Neural progenitor cell (in vitro differentiated cells): ENCODE measurements around the gene MRPL3. TPM values are rescaled to one million over a fixed set of nuclear protein-coding genes. Genes with fewer than 3 reads are reported as not detected.
A peak's percentile ranks its signal among the peaks of the same experiment; 100 is the strongest.

Experiments used
- DNase-seq: peaks from one replicate; pipeline ENCODE4 v3.0.0-alpha.2; 2016; ENCODE audit warnings: low spot score
- H2AFZ ChIP-seq: fragments of 200-600 bp; sonication (generic); replicated peaks from 2 replicates; pipeline ENCODE4 v1.6.1; 2016; ENCODE audit warnings: antibody characterized with exemption
- H3F3A ChIP-seq: fragments of 200-600 bp; sonication (generic); 2 replicates; pipeline ENCODE4 v1.6.1; 2016; ENCODE audit warnings: antibody characterized with exemption, low read depth
- H3K27ac ChIP-seq: fragments of 200-600 bp; sonication (generic); 2 replicates; pipeline ENCODE4 v1.5.1; 2016; ENCODE audit warnings: mild to moderate bottlenecking
- H3K27me3 ChIP-seq: fragments of 200-600 bp; sonication (generic); 2 replicates; pipeline ENCODE4 v1.6.1; 2016; ENCODE audit warnings: mild to moderate bottlenecking, moderate library complexity
- H3K36me3 ChIP-seq: fragments of 200-600 bp; sonication (generic); 2 replicates; pipeline ENCODE4 v1.5.1; 2016
- H3K4me1 ChIP-seq: fragments of 200-600 bp; sonication (generic); 2 replicates; pipeline ENCODE4 v1.6.1; 2016; ENCODE audit warnings: mixed run types
- H3K4me2 ChIP-seq: fragments of 200-600 bp; sonication (generic); 2 replicates; pipeline ENCODE4 v1.6.1; 2016
- H3K4me3 ChIP-seq: fragments of 200-600 bp; sonication (generic); 2 replicates; pipeline ENCODE4 v1.5.1; 2016
- H3K79me2 ChIP-seq: fragments of 200-600 bp; sonication (generic); 2 replicates; pipeline ENCODE4 v1.6.1; 2016; ENCODE audit warnings: low read depth
- H3K9ac ChIP-seq: fragments of 200-600 bp; sonication (generic); 2 replicates; pipeline ENCODE4 v1.6.1; 2016
- H3K9me3 ChIP-seq: fragments of 200-600 bp; sonication (generic); 2 replicates; pipeline ENCODE4 v1.5.1; 2016; ENCODE audit warnings: low read depth
- H4K20me1 ChIP-seq: fragments of 200-600 bp; sonication (generic); 2 replicates; pipeline ENCODE4 v1.6.1; 2016; ENCODE audit warnings: low read depth
- H3K27ac Mint-ChIP-seq: 3 replicates; pipeline ENCODE4 v1.8.0; 2021; ENCODE audit warnings: mixed read lengths
- H3K27me3 Mint-ChIP-seq: 2 replicates; pipeline ENCODE4 v1.8.0; 2022; ENCODE audit warnings: low read depth, mild to moderate bottlenecking, inconsistent platforms, moderate library complexity, mixed read lengths; ENCODE audit not compliant: insufficient read depth
- H3K36me3 Mint-ChIP-seq: 3 replicates; pipeline ENCODE4 v1.8.0; 2021; ENCODE audit warnings: mixed read lengths
- H3K4me1 Mint-ChIP-seq: 3 replicates; pipeline ENCODE4 v1.8.0; 2021; ENCODE audit warnings: mixed read lengths
- H3K4me3 Mint-ChIP-seq: 3 replicates; pipeline ENCODE4 v1.8.0; 2021; ENCODE audit warnings: mild to moderate bottlenecking, moderate library complexity, mixed read lengths
- H3K9me3 Mint-ChIP-seq: 3 replicates; pipeline ENCODE4 v1.8.0; 2020; ENCODE audit warnings: mixed read lengths
- CTCF ChIP-seq: fragments of 200-600 bp; sonication (generic); IDR thresholded peaks from 2 replicates; pipeline ENCODE4 v1.5.1; 2017; ENCODE audit warnings: antibody characterized with exemption, mild to moderate bottlenecking
- EZH2 ChIP-seq: fragments of 200-600 bp; sonication (generic); IDR thresholded peaks from 2 replicates; pipeline ENCODE4 v1.6.1; 2017; ENCODE audit warnings: antibody characterized with exemption, mild to moderate bottlenecking, moderate library complexity
- EZH2phosphoT487 ChIP-seq: fragments of 200-600 bp; sonication (generic); IDR thresholded peaks from 2 replicates; pipeline ENCODE4 v1.6.1; 2017; ENCODE audit warnings: antibody characterized with exemption
- total RNA-seq: library from RNA; depleted of rRNA; stranded (reverse); fragments of >200 nt; gene quantifications from 2 replicates; pipeline ENCODE4 v1.2.3, GENCODE V29; 2015; ENCODE audit warnings: low replicate concordance

Gene MRPL3
- total RNA-seq, 1 donor from 2014 or later, result 202 TPM

GRCh38 chr3:131530843-131531242 is 28.1 kb upstream of the MRPL3 start:
- no peaks in the 10 kb centered on the region for H3K9me3 ChIP-seq
- DNase-seq, result no peak
- H3K4me3 ChIP-seq, result no peak overlapping the region
- H3F3A ChIP-seq, result no peaks in the 10 kb centered on the region
- Mint-ChIP-seq H3K4me1 (peaks cover 28% of the 10 kb centered on the region), H3K27ac (no peak overlapping the region), H3K4me3 (no peak overlapping the region), H3K9me3 (peaks cover 2% of the 10 kb centered on the region), H3K36me3 (no peaks in the 10 kb centered on the region), H3K27me3 (no peaks in the 10 kb centered on the region)
- H3K4me2 ChIP-seq, result no peak overlapping the region
- no peak overlapping the region for H3K27ac ChIP-seq
- no peak overlapping the region for H2AFZ ChIP-seq
- TF ChIP-seq EZH2phosphoT487 (no peak), CTCF (no peak), EZH2 (no peak)
- H3K36me3 ChIP-seq, result no peaks in the 10 kb centered on the region
- no peaks in the 10 kb centered on the region for H3K4me1 ChIP-seq
- no peaks in the 10 kb centered on the region for H3K79me2 ChIP-seq
- H3K27me3 ChIP-seq, result no peaks in the 10 kb centered on the region
- H4K20me1 ChIP-seq, result no peaks in the 10 kb centered on the region
- no peak overlapping the region for H3K9ac ChIP-seq

GRCh38 chr3:131530388-131530787 is 27.6 kb upstream of the MRPL3 start:
- no peaks in the 10 kb centered on the region for H3K36me3 Mint-ChIP-seq
- H3K4me3 Mint-ChIP-seq, result no peak overlapping the region
- H3K9me3 Mint-ChIP-seq, result peaks cover 2% of the 10 kb centered on the region
- no peak for DNase-seq
- Histone ChIP-seq H3K27me3 (no peaks in the 10 kb centered on the region), H3K36me3 (no peaks in the 10 kb centered on the region), H3K4me1 (no peaks in the 10 kb centered on the region), H3K27ac (no peak overlapping the region), H3K4me3 (no peak overlapping the region), H3K4me2 (no peak overlapping the region), H4K20me1 (no peaks in the 10 kb centered on the region), H3K9ac (no peak overlapping the region), H3K79me2 (no peaks in the 10 kb centered on the region), H3K9me3 (no peaks in the 10 kb centered on the region), H2AFZ (no peak overlapping the region), H3F3A (no peaks in the 10 kb centered on the region)
- no peak overlapping the region for H3K27ac Mint-ChIP-seq
- H3K4me1 Mint-ChIP-seq, result peaks cover 24% of the 10 kb centered on the region
- no peaks in the 10 kb centered on the region for H3K27me3 Mint-ChIP-seq
- TF ChIP-seq EZH2phosphoT487, result no peak
- no peak for TF ChIP-seq CTCF
- no peak for TF ChIP-seq EZH2

GRCh38 chr3:131526801-131527347 is 24.1 kb upstream of the MRPL3 start:
- peak overlapping the region; percentile 72 for H3K27ac Mint-ChIP-seq
- DNase-seq, result peak; percentile 52
- Histone ChIP-seq H3K9ac (no peak overlapping the region), H4K20me1 (no peaks in the 10 kb centered on the region), H3K9me3 (no peaks in the 10 kb centered on the region), H3K4me1 (no peaks in the 10 kb centered on the region), H3K27me3 (no peaks in the 10 kb centered on the region), H3K4me2 (no peak overlapping the region), H3K36me3 (no peaks in the 10 kb centered on the region), H3K79me2 (no peaks in the 10 kb centered on the region), H3F3A (no peaks in the 10 kb centered on the region), H3K4me3 (no peak overlapping the region), H3K27ac (no peak overlapping the region), H2AFZ (no peak overlapping the region)
- H3K36me3 Mint-ChIP-seq, result no peaks in the 10 kb centered on the region
- H3K27me3 Mint-ChIP-seq, result peaks cover 4% of the 10 kb centered on the region
- no peaks in the 10 kb centered on the region for H3K9me3 Mint-ChIP-seq
- no peak overlapping the region for H3K4me3 Mint-ChIP-seq
- peaks cover 27% of the 10 kb centered on the region for H3K4me1 Mint-ChIP-seq
- TF ChIP-seq EZH2phosphoT487 (no peak), CTCF (peak; percentile 18)
